SU-DHL-6 (cell line): Measurements from ENCODE around the gene GATM.

ENCODE experiments used
- EZH2phosphoT487 ChIP-seq: fragments of 200-600 bp; sonication (generic), shearing (Covaris generic); conservative IDR thresholded peaks from 2 replicates; pipeline ENCODE4 v1.6.1; 2018; ENCODE audit warnings: mild to moderate bottlenecking, antibody characterized with exemption, low read length, moderate library complexity, mixed read lengths
- TF ChIP-seq, protein P1 (sequence below): fragments of 200-600 bp; sonication (generic); IDR thresholded peaks from one replicate; pipeline ENCODE4 v1.5.1; 2017; ENCODE audit warnings: antibody characterized with exemption, mild to moderate bottlenecking, low read length, moderate library complexity; ENCODE audit not compliant: insufficient read depth, poor library complexity, severe bottlenecking

DNA sequence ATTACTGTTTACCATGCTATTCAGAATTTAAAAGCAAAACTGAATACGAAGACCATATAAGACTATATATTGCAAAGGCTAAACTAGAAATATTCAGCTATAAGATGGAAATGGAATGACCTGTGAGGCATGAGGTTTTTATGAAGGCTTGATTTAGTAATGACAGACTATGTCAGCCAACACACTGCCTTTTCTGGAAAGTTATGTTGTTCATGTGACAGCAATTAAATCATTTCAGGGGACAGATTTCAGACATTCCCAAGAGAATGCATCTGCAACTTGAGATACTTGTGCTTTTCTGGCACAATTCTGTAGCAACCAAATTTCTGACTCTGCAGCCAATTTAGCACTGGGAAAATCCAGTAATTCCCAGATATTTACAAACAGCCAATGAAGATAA lies 8.6 kb upstream of the GATM start:
- TF ChIP-seq, protein P1, sequence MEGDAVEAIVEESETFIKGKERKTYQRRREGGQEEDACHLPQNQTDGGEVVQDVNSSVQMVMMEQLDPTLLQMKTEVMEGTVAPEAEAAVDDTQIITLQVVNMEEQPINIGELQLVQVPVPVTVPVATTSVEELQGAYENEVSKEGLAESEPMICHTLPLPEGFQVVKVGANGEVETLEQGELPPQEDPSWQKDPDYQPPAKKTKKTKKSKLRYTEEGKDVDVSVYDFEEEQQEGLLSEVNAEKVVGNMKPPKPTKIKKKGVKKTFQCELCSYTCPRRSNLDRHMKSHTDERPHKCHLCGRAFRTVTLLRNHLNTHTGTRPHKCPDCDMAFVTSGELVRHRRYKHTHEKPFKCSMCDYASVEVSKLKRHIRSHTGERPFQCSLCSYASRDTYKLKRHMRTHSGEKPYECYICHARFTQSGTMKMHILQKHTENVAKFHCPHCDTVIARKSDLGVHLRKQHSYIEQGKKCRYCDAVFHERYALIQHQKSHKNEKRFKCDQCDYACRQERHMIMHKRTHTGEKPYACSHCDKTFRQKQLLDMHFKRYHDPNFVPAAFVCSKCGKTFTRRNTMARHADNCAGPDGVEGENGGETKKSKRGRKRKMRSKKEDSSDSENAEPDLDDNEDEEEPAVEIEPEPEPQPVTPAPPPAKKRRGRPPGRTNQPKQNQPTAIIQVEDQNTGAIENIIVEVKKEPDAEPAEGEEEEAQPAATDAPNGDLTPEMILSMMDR: no peak
- TF ChIP-seq EZH2phosphoT487: no peak
